Adrenal gland (tissue), 12 donors: ENCODE measurements around the gene SLC7A6. TPM values are rescaled to one million over a fixed set of nuclear protein-coding genes. Genes with fewer than 3 reads are reported as not detected.

Experiments
- DNase-seq, 7 donors: peaks; one replicate each; pipeline ENCODE4 v3.0.0-alpha.2; 2019 to 2020
- H3K27ac ChIP-seq, 5 donors: fragments of 200-600 bp; sonication (generic) in 4 of 5; 1 replicate in 3 of 5; 2 replicates in 2 of 5; pipeline versions ENCODE4 v1.5.1 to v1.8.0; 2016 to 2020; ENCODE audit warnings: mild to moderate bottlenecking in 1 of 5
- H3K27me3 ChIP-seq: fragments of 200-600 bp; 2 replicates; pipeline ENCODE4 v1.8.0; 2021
- H3K36me3 ChIP-seq, 2 donors: fragments of 200-600 bp; replicated peaks in 1 of 2; 1 replicate in 1 of 2; 2 replicates in 1 of 2; pipeline versions ENCODE4 v1.5.1 to v1.8.0; 2018 to 2022
- H3K4me1 ChIP-seq, 2 donors: fragments of 200-600 bp; replicated peaks in 1 of 2; 1 replicate in 1 of 2; 2 replicates in 1 of 2; pipeline versions ENCODE4 v1.5.1 to v1.8.0; 2018 to 2021
- H3K4me3 ChIP-seq, 4 donors: fragments of 200-600 bp; sonication (generic) in 3 of 4; one replicate each; pipeline ENCODE4 v1.5.1; 2016 to 2018
- H3K9me3 ChIP-seq, 3 donors: fragments of 200-600 bp; sonication (generic) in 1 of 3; replicated peaks in 1 of 3; 1 replicate in 2 of 3; 2 replicates in 1 of 3; pipeline versions ENCODE4 v1.5.1 to v1.8.0; 2016 to 2021
- POLR2A ChIP-seq, 2 donors: fragments of 450-650 bp; IDR thresholded peaks; one replicate each; pipeline ENCODE4 v1.6.1; 2017; ENCODE audit warnings: antibody characterized with exemption in 2 of 2, mild to moderate bottlenecking in 2 of 2, moderate library complexity in 1 of 2
- WGBS, 4 donors: extraction: QIAGEN DNeasy Blood & Tissue Kit in 2 of 4; methylation state at CpG; one replicate each; pipeline versions ENCODE4 v1.1.5 to v1.1.7; 2013 to 2017; 5-methylcytosine and 5-hydroxymethylcytosine counted together
- intact Hi-C, 2 donors: fragments of 100-400 bp; cut with DNase I; formaldehyde crosslinking; loops; one replicate each; pipeline versions ENCODE4 v1.14.1 to v1.15.0; 2022 to 2023
- polyA plus RNA-seq, 3 donors: library from polyadenylated mRNA; stranded (reverse); fragments of 200-250 nt in 2 of 3; fragments of 350-450 nt in 1 of 3; fragmentation: Illumina TruSeq in 1 of 3; extraction: RNeasy Lipid Tissue Mini Kit (QIAGEN cat#74804) in 1 of 3; gene quantifications; one replicate each; pipeline ENCODE4 v1.2.3, GENCODE V29; 2013 to 2014
- total RNA-seq, 9 donors: library from RNA; depleted of rRNA in 4 of 9; stranded (reverse); fragments of >200 nt in 4 of 9; fragments of 120-200 nt in 1 of 9; fragmentation: NEBNext Ultra II Directional in 1 of 9; extraction: Animal tissue kit (Norgen Biotek cat#: 25700) in 1 of 9; gene quantifications; one replicate each; pipeline versions ENCODE4 v1.1.0 to v1.2.4, GENCODE V29; 2013 to 2023
- TF ChIP-seq, protein P1 (sequence below), 6 experiments: fragments of 450-650 bp in 4 of 6; fragments of 200-600 bp in 2 of 6; sonication (generic) in 1 of 6; IDR thresholded peaks; 1 replicate in 5 of 6; 2 replicates in 1 of 6; pipeline versions ENCODE4 v1.5.1 to v1.8.0; 2016 to 2021; ENCODE audit warnings: antibody characterized with exemption in 6 of 6, mild to moderate bottlenecking in 2 of 6, moderate library complexity in 1 of 6
- donor health status: healthy with polysubstance abuse.
- donor health status: Bipolar disorder and iron deficiency.
- donor health status: DM: yes; HTN: yes; CAD: no.
- donor health status: DM: no; HTN: no; CAD: no.
- donor health status: DM: no; HTN: no; CAD: no.
- donor health status: DM: yes; HTN: yes; CAD: no.

SLC7A6 gene
- total and polyA plus RNA-seq, 12 donors: 2.0 to 54.7 (median 22.0) TPM

GRCh38 chr16:68244481-68244902 lies 19.8 kb upstream of the SLC7A6 start:
- Histone ChIP-seq H3K4me3 (peak overlapping the region; percentile 73 to 99 (median 90)), H3K27me3 (no peaks in the 10 kb centered on the region), H3K4me1 (peaks cover 12 to 38% of the 10 kb centered on the region in 2 donors), H3K9me3 (no peaks in the 10 kb centered on the region), H3K36me3 (peaks cover 0 to 2% of the 10 kb centered on the region in 2 donors), H3K27ac (peak overlapping the region in 1 of 5 donors; percentile 67)
- DNase-seq: peak in 1 of 7 donors; percentile 19
- intact Hi-C loops: loop anchor here in 1 of 2 donors (5.0 kb wide), 1 partner anchor 83 kb away; no protein-coding TSS in a partner anchor
- TF ChIP-seq, protein P1, sequence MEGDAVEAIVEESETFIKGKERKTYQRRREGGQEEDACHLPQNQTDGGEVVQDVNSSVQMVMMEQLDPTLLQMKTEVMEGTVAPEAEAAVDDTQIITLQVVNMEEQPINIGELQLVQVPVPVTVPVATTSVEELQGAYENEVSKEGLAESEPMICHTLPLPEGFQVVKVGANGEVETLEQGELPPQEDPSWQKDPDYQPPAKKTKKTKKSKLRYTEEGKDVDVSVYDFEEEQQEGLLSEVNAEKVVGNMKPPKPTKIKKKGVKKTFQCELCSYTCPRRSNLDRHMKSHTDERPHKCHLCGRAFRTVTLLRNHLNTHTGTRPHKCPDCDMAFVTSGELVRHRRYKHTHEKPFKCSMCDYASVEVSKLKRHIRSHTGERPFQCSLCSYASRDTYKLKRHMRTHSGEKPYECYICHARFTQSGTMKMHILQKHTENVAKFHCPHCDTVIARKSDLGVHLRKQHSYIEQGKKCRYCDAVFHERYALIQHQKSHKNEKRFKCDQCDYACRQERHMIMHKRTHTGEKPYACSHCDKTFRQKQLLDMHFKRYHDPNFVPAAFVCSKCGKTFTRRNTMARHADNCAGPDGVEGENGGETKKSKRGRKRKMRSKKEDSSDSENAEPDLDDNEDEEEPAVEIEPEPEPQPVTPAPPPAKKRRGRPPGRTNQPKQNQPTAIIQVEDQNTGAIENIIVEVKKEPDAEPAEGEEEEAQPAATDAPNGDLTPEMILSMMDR (IDR thresholded peaks at IDR 0.05): no peak
- TF ChIP-seq POLR2A (IDR thresholded peaks at IDR 0.05): no peak
- 8 to 17% (median 9%) methylated on average over 7 to 20 of the region's 20 CpGs for WGBS, 4 donors

GRCh38 chr16:68244903-68245853 lies 19.1 kb upstream of the SLC7A6 start, which contains the start of gene PLA2G15:
Gene PLA2G15 (plus strand): TSS chr16:68245373. CDS start chr16:68245427, 54 bp downstream.
- H3K27ac ChIP-seq: peak within 1 kb of the TSS in 4 of 5 donors; percentile 27 to 67 (median 44)
- TF ChIP-seq, protein P1 (IDR thresholded peaks at IDR 0.05): no peak
- TF ChIP-seq POLR2A (IDR thresholded peaks at IDR 0.05): peak in 1 of 2 donors; percentile 75
- 0 to 2% (median 1%) methylated on average over 8 to 75 of the region's 75 CpGs for WGBS, 4 donors

DNA sequence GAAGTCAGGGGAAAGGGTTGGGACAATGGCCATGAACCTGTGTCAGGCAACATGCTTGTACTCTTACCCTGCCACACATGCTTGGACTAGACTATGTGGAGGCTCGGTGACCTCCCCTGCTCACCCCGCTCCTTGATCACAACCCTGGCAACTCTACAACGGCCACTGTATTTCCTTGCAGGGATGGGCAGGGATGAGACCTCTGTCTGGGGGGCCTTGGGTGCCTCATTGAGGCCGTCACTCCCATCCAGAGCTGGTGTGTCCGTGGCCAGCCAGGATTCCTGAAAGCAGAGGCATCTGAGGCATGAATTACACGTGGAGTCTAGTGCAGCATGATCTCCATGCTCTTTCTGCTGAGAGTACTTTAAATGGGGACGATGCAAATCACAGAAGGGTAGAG lies 18.2 kb upstream of the SLC7A6 start:
- H3K27ac ChIP-seq: peak overlapping the region in 3 of 5 donors; percentile 2 to 67 (median 4)
- intact Hi-C loops: no loop called here
- TF ChIP-seq, protein P1 (IDR thresholded peaks at IDR 0.05): no peak
- no peak for TF ChIP-seq POLR2A (IDR thresholded peaks at IDR 0.05)
- no peaks in the 10 kb centered on the region for H3K27me3 ChIP-seq
- peaks cover 0 to 16% of the 10 kb centered on the region in 2 donors for H3K36me3 ChIP-seq
- no peaks in the 10 kb centered on the region for H3K9me3 ChIP-seq
- 65 to 87% (median 83%) methylated on average over 7 of the region's 7 CpGs for WGBS, 4 donors
- DNase-seq: peak in 1 of 7 donors; percentile 20
- peak overlapping the region in 1 of 4 donors; percentile 73 for H3K4me3 ChIP-seq
- H3K4me1 ChIP-seq: peaks cover 12 to 35% of the 10 kb centered on the region in 2 donors

More at GRCh38 chr16:68244903-68245853, 19.1 kb upstream of the SLC7A6 start, which contains the start of gene PLA2G15:
- peak; percentile 95 to 98 (median 97) for DNase-seq
- Histone ChIP-seq H3K27me3 (no peaks in the 10 kb centered on the region), H3K36me3 (peaks cover 0 to 7% of the 10 kb centered on the region in 2 donors), H3K4me1 (peaks cover 12 to 35% of the 10 kb centered on the region in 2 donors), H3K4me3 (peak within 1 kb of the TSS; percentile 73 to 99 (median 90)), H3K9me3 (no peaks in the 10 kb centered on the region)
- intact Hi-C loops: loop anchor here in 1 of 2 donors (5.0 kb wide), 1 partner anchor 82 kb away; no protein-coding TSS in a partner anchor

- TF ChIP-seq, protein P1 (IDR thresholded peaks at IDR 0.05): no peak
- peak in 1 of 2 donors; percentile 23 for TF ChIP-seq POLR2A (IDR thresholded peaks at IDR 0.05)
- intact Hi-C loops: no loop called here
- Histone ChIP-seq H3K9me3 (no peaks in the 10 kb centered on the region), H3K4me1 (peaks cover 12 to 35% of the 10 kb centered on the region in 2 donors), H3K4me3 (peak overlapping the region in 1 of 4 donors; percentile 73), H3K36me3 (peaks cover 0 to 19% of the 10 kb centered on the region in 2 donors), H3K27me3 (no peaks in the 10 kb centered on the region), H3K27ac (peak overlapping the region in 4 of 5 donors; percentile 2 to 67 (median 33))
- peak in 2 of 7 donors; percentile 50 to 58 for DNase-seq
- 67 to 90% (median 74%) methylated on average over 4 to 5 of the region's 5 CpGs for WGBS, 4 donors
These were observed 17.7 kb upstream of the SLC7A6 start for GRCh38 chr16:68246666-68247065.
